T-helper 17 cell (primary cell): ENCODE measurements around the gene GPC6. TPM values are rescaled to one million over a fixed set of nuclear protein-coding genes. Genes with fewer than 3 reads are reported as not detected.

Experiments used
- ATAC-seq: fragments of 150-1000 bp; cut with Tn5 transposase; 2 replicates; pipeline ENCODE4 v1.10.0; 2021; ENCODE audit warnings: mild to moderate bottlenecking, moderate library complexity
- DNase-seq, 3 donors: peaks; one replicate each; pipeline versions ENCODE4 v3.0.0 to v3.0.0-alpha.2; 2020 to 2021
- H3K9me3 ChIP-seq: one replicate; pipeline ENCODE4 v1.7.0; 2013; ENCODE audit warnings: low read length, mild to moderate bottlenecking; ENCODE audit not compliant: control insufficient read depth, poor library complexity, severe bottlenecking
- H3K27ac Mint-ChIP-seq: one replicate; pipeline ENCODE4 v1.8.0; 2022; ENCODE audit warnings: mild to moderate bottlenecking, moderate library complexity, mixed read lengths
- H3K27me3 Mint-ChIP-seq: one replicate; pipeline ENCODE4 v1.8.0; 2022; ENCODE audit warnings: mixed read lengths
- H3K36me3 Mint-ChIP-seq: one replicate; pipeline ENCODE4 v1.8.0; 2022; ENCODE audit warnings: low read depth, mixed read lengths
- H3K4me1 Mint-ChIP-seq: one replicate; pipeline ENCODE4 v1.8.0; 2022; ENCODE audit warnings: mild to moderate bottlenecking, mixed read lengths
- H3K4me3 Mint-ChIP-seq: one replicate; pipeline ENCODE4 v1.8.0; 2022; ENCODE audit warnings: mild to moderate bottlenecking, moderate library complexity, mixed read lengths
- total RNA-seq, 4 donors: library from RNA in 2 of 4; stranded (reverse) in 2 of 4; gene quantifications; one replicate each; pipeline ENCODE4 v1.2.3 and lab custom pipeline; 2022 to 2026

Gene GPC6
- total RNA-seq, 2 donors from 2014 or later, result not detected

GRCh38 chr13:94007072-94007471 lies 780.5 kb downstream of the GPC6 start:
- H3K36me3 Mint-ChIP-seq, result no peaks in the 10 kb centered on the region
- H3K4me1 Mint-ChIP-seq, result no peaks in the 10 kb centered on the region
- no peaks in the 10 kb centered on the region for H3K9me3 ChIP-seq
- H3K27me3 Mint-ChIP-seq, result no peaks in the 10 kb centered on the region
- no peak for DNase-seq
- H3K27ac Mint-ChIP-seq, result no peak overlapping the region
- no peak overlapping the region for H3K4me3 Mint-ChIP-seq
- ATAC-seq, result no peak

- no peak for ATAC-seq
Measured at GRCh38 chr13:94009701-94010100, 783.1 kb downstream of the GPC6 start.

GRCh38 chr13:94014461-94014860 lies 787.9 kb downstream of the GPC6 start:
- H3K36me3 Mint-ChIP-seq, result no peaks in the 10 kb centered on the region
- no peak overlapping the region for H3K27ac Mint-ChIP-seq
- H3K27me3 Mint-ChIP-seq, result peaks cover 4% of the 10 kb centered on the region
- no peak overlapping the region for H3K4me3 Mint-ChIP-seq
- no peak for DNase-seq
- H3K9me3 ChIP-seq, result peaks cover 4% of the 10 kb centered on the region
- no peak for ATAC-seq
- H3K4me1 Mint-ChIP-seq, result no peaks in the 10 kb centered on the region

More at GRCh38 chr13:94009701-94010100, 783.1 kb downstream of the GPC6 start:
- DNase-seq, result no peak
- H3K9me3 ChIP-seq, result no peaks in the 10 kb centered on the region
- no peaks in the 10 kb centered on the region for H3K4me1 Mint-ChIP-seq
- H3K27me3 Mint-ChIP-seq, result no peaks in the 10 kb centered on the region
- no peaks in the 10 kb centered on the region for H3K36me3 Mint-ChIP-seq
- H3K27ac Mint-ChIP-seq, result no peak overlapping the region
- no peak overlapping the region for H3K4me3 Mint-ChIP-seq

- Mint-ChIP-seq H3K36me3 (no peaks in the 10 kb centered on the region), H3K4me3 (no peak overlapping the region), H3K27ac (no peak overlapping the region), H3K4me1 (no peaks in the 10 kb centered on the region), H3K27me3 (peaks cover 22% of the 10 kb centered on the region)
- peaks cover 4% of the 10 kb centered on the region for H3K9me3 ChIP-seq
- DNase-seq (no peak), ATAC-seq (no peak)
Measured at GRCh38 chr13:94020426-94020825, 793.8 kb downstream of the GPC6 start.

GRCh38 chr13:94020833-94021232 lies 794.2 kb downstream of the GPC6 start:
- no peak overlapping the region for H3K27ac Mint-ChIP-seq
- ATAC-seq (no peak), DNase-seq (no peak)
- no peaks in the 10 kb centered on the region for H3K4me1 Mint-ChIP-seq
- no peak overlapping the region for H3K4me3 Mint-ChIP-seq
- peaks cover 22% of the 10 kb centered on the region for H3K27me3 Mint-ChIP-seq
- H3K9me3 ChIP-seq, result peaks cover 4% of the 10 kb centered on the region
- H3K36me3 Mint-ChIP-seq, result no peaks in the 10 kb centered on the region

GRCh38 chr13:94028234-94028633 lies 801.6 kb downstream of the GPC6 start:
- H3K36me3 Mint-ChIP-seq, result no peaks in the 10 kb centered on the region
- peaks cover 6% of the 10 kb centered on the region for H3K27me3 Mint-ChIP-seq
- no peaks in the 10 kb centered on the region for H3K4me1 Mint-ChIP-seq
- ATAC-seq, result no peak
- H3K9me3 ChIP-seq, result no peaks in the 10 kb centered on the region
- no peak overlapping the region for H3K27ac Mint-ChIP-seq
- no peak for DNase-seq
- H3K4me3 Mint-ChIP-seq, result no peak overlapping the region

- Mint-ChIP-seq H3K27ac (no peak overlapping the region), H3K27me3 (peaks cover 6% of the 10 kb centered on the region), H3K36me3 (no peaks in the 10 kb centered on the region), H3K4me1 (no peaks in the 10 kb centered on the region), H3K4me3 (no peak overlapping the region)
- H3K9me3 ChIP-seq, result no peaks in the 10 kb centered on the region
- no peak for DNase-seq
- ATAC-seq, result no peak
Measured at GRCh38 chr13:94028650-94029049, 802.0 kb downstream of the GPC6 start.

- no peaks in the 10 kb centered on the region for H3K27me3 Mint-ChIP-seq
- H3K27ac Mint-ChIP-seq, result no peak overlapping the region
- no peaks in the 10 kb centered on the region for H3K36me3 Mint-ChIP-seq
- H3K4me1 Mint-ChIP-seq, result no peaks in the 10 kb centered on the region
- no peak for DNase-seq
- H3K9me3 ChIP-seq, result no peaks in the 10 kb centered on the region
- no peak for ATAC-seq
- H3K4me3 Mint-ChIP-seq, result no peak overlapping the region
Measured at GRCh38 chr13:94030415-94031119, 804.0 kb downstream of the GPC6 start.

- Mint-ChIP-seq H3K36me3 (no peaks in the 10 kb centered on the region), H3K27me3 (peaks cover 2% of the 10 kb centered on the region), H3K4me1 (no peaks in the 10 kb centered on the region), H3K4me3 (no peak overlapping the region), H3K27ac (no peak overlapping the region)
- no peaks in the 10 kb centered on the region for H3K9me3 ChIP-seq
- DNase-seq (no peak), ATAC-seq (no peak)
Measured at GRCh38 chr13:94031609-94032008, 805.0 kb downstream of the GPC6 start.

- no peak overlapping the region for H3K4me3 Mint-ChIP-seq
- H3K36me3 Mint-ChIP-seq, result no peaks in the 10 kb centered on the region
- no peaks in the 10 kb centered on the region for H3K4me1 Mint-ChIP-seq
- no peaks in the 10 kb centered on the region for H3K9me3 ChIP-seq
- no peak overlapping the region for H3K27ac Mint-ChIP-seq
- DNase-seq (no peak), ATAC-seq (no peak)
- H3K27me3 Mint-ChIP-seq, result peaks cover 6% of the 10 kb centered on the region
Measured at GRCh38 chr13:94033098-94033497, 806.5 kb downstream of the GPC6 start.

GRCh38 chr13:94033830-94034642 lies 807.4 kb downstream of the GPC6 start:
- ATAC-seq (no peak), DNase-seq (no peak)
- H3K9me3 ChIP-seq, result no peaks in the 10 kb centered on the region
- no peak overlapping the region for H3K4me3 Mint-ChIP-seq
- H3K27ac Mint-ChIP-seq, result no peak overlapping the region
- no peaks in the 10 kb centered on the region for H3K4me1 Mint-ChIP-seq
- peaks cover 6% of the 10 kb centered on the region for H3K27me3 Mint-ChIP-seq
- no peaks in the 10 kb centered on the region for H3K36me3 Mint-ChIP-seq

- H3K4me3 Mint-ChIP-seq, result no peak overlapping the region
- no peaks in the 10 kb centered on the region for H3K9me3 ChIP-seq
- DNase-seq (no peak), ATAC-seq (no peak)
- no peaks in the 10 kb centered on the region for H3K36me3 Mint-ChIP-seq
- no peaks in the 10 kb centered on the region for H3K4me1 Mint-ChIP-seq
- no peak overlapping the region for H3K27ac Mint-ChIP-seq
- peaks cover 33% of the 10 kb centered on the region for H3K27me3 Mint-ChIP-seq
Measured at GRCh38 chr13:94050039-94050438, 823.4 kb downstream of the GPC6 start.

GRCh38 chr13:94050686-94051085 lies 824.1 kb downstream of the GPC6 start:
- no peak for DNase-seq
- Mint-ChIP-seq H3K4me1 (no peaks in the 10 kb centered on the region), H3K27ac (no peak overlapping the region), H3K36me3 (no peaks in the 10 kb centered on the region), H3K27me3 (peaks cover 34% of the 10 kb centered on the region), H3K4me3 (no peak overlapping the region)
- ATAC-seq, result no peak
- no peaks in the 10 kb centered on the region for H3K9me3 ChIP-seq
